H9 (cell line): ENCODE data around the gene DCUN1D2. TPM values are rescaled to one million over a fixed set of nuclear protein-coding genes. Genes with fewer than 3 reads are reported as not detected.

Experiments used
- DNase-seq: peaks from one replicate; pipeline ENCODE4 v3.0.0-alpha.2; 2017
- H2AFZ ChIP-seq: one replicate; pipeline ENCODE4 v1.6.1; 2013; ENCODE audit warnings: mild to moderate bottlenecking, low read length, control low read depth, moderate library complexity
- H2AK5ac ChIP-seq: 2 replicates; pipeline ENCODE4 v1.6.1; 2013; ENCODE audit warnings: low read length, control low read depth, mixed read lengths; ENCODE audit not compliant: insufficient read length
- H2BK120ac ChIP-seq: one replicate; pipeline ENCODE4 v1.6.1; 2013; ENCODE audit warnings: low read depth, mild to moderate bottlenecking, low read length, control low read depth, inconsistent platforms; ENCODE audit not compliant: poor library complexity, severe bottlenecking
- H2BK12ac ChIP-seq: 2 replicates; pipeline ENCODE4 v1.6.1; 2013; ENCODE audit warnings: low read length, control low read depth, mixed read lengths, low read depth; ENCODE audit not compliant: insufficient read length
- H2BK15ac ChIP-seq: 2 replicates; pipeline ENCODE4 v1.6.1; 2013; ENCODE audit warnings: low read depth, low read length, control low read depth
- H2BK20ac ChIP-seq: one replicate; pipeline ENCODE4 v1.6.1; 2013; ENCODE audit warnings: low read depth, mild to moderate bottlenecking, low read length, control low read depth, inconsistent platforms; ENCODE audit not compliant: poor library complexity, severe bottlenecking
- H2BK5ac ChIP-seq: 2 replicates; pipeline ENCODE4 v1.6.1; 2013; ENCODE audit warnings: low read length, control low read depth, mixed read lengths; ENCODE audit not compliant: insufficient read length
- H3K14ac ChIP-seq: 2 replicates; pipeline ENCODE4 v1.6.1; 2013; ENCODE audit warnings: low read length, control low read depth; ENCODE audit not compliant: insufficient read depth
- H3K18ac ChIP-seq: 2 replicates; pipeline ENCODE4 v1.6.1; 2013; ENCODE audit warnings: low read depth, mild to moderate bottlenecking, mixed read lengths, low read length, control low read depth; ENCODE audit not compliant: insufficient read length
- H3K23ac ChIP-seq: 2 replicates; pipeline ENCODE4 v1.6.1; 2013; ENCODE audit warnings: low read length, control low read depth, mixed read lengths, low read depth; ENCODE audit not compliant: insufficient read length
- H3K23me2 ChIP-seq: 2 replicates; pipeline ENCODE4 v1.6.1; 2013; ENCODE audit warnings: low read depth, mild to moderate bottlenecking, mixed read lengths, low read length, control low read depth; ENCODE audit not compliant: insufficient read length, poor library complexity, severe bottlenecking
- H3K27ac ChIP-seq: 2 replicates; pipeline ENCODE4 v1.5.1; 2013; ENCODE audit warnings: low read length, control low read depth, mixed read lengths, low read depth; ENCODE audit not compliant: insufficient read length
- H3K27me3 ChIP-seq: 2 replicates; pipeline ENCODE4 v1.6.1; 2013; ENCODE audit warnings: low read length, control low read depth, inconsistent platforms; ENCODE audit not compliant: insufficient read depth
- H3K4ac ChIP-seq: 2 replicates; pipeline ENCODE4 v1.6.1; 2013; ENCODE audit warnings: low read depth, mild to moderate bottlenecking, control low read depth, inconsistent platforms, low read length, moderate library complexity
- H3K4me1 ChIP-seq: 2 replicates; pipeline ENCODE4 v1.6.1; 2013; ENCODE audit warnings: low read length, control low read depth, inconsistent platforms; ENCODE audit not compliant: insufficient read depth
- H3K4me2 ChIP-seq: 2 replicates; pipeline ENCODE4 v1.6.1; 2013; ENCODE audit warnings: low read length, control low read depth, mixed read lengths; ENCODE audit not compliant: insufficient read length, insufficient read depth
- H3K56ac ChIP-seq: 2 replicates; pipeline ENCODE4 v1.6.1; 2013; ENCODE audit warnings: low read depth, mild to moderate bottlenecking, mixed read lengths, low read length, control low read depth; ENCODE audit not compliant: insufficient read length
- H3K79me1 ChIP-seq: 2 replicates; pipeline ENCODE4 v1.6.1; 2013; ENCODE audit warnings: low read depth, mild to moderate bottlenecking, moderate library complexity, low read length, control low read depth, inconsistent platforms; ENCODE audit not compliant: insufficient read depth, poor library complexity, severe bottlenecking
- H3K79me2 ChIP-seq: 2 replicates; pipeline ENCODE4 v1.6.1; 2013; ENCODE audit warnings: low read length, control low read depth, inconsistent platforms; ENCODE audit not compliant: insufficient read depth
- H3K9ac ChIP-seq: 2 replicates; pipeline ENCODE4 v1.6.1; 2013; ENCODE audit warnings: low read length, control low read depth, mixed read lengths; ENCODE audit not compliant: insufficient read length; ENCODE audit errors: extremely low read depth
- H3K9me3 ChIP-seq: one replicate; pipeline ENCODE4 v1.6.1; 2013; ENCODE audit warnings: low read depth, low read length, inconsistent platforms; ENCODE audit not compliant: control insufficient read depth
- H3T11ph ChIP-seq: one replicate; pipeline ENCODE4 v1.6.1; 2013; ENCODE audit warnings: mild to moderate bottlenecking, low read length, control low read depth, inconsistent platforms
- H4K20me1 ChIP-seq: one replicate; pipeline ENCODE4 v1.6.1; 2013; ENCODE audit not compliant: control insufficient read depth, insufficient read length, insufficient read depth
- H4K5ac ChIP-seq: 2 replicates; pipeline ENCODE4 v1.6.1; 2013; ENCODE audit warnings: low read depth, mild to moderate bottlenecking, mixed read lengths, low read length, control low read depth; ENCODE audit not compliant: insufficient read length
- H4K8ac ChIP-seq: replicated peaks from 2 replicates; pipeline ENCODE4 v1.6.1; 2013; ENCODE audit warnings: low read length, control low read depth, mixed read lengths, low read depth; ENCODE audit not compliant: insufficient read length
- H4K91ac ChIP-seq: 2 replicates; pipeline ENCODE4 v1.6.1; 2013; ENCODE audit warnings: low read depth, mild to moderate bottlenecking, moderate library complexity, mixed read lengths, low read length, control low read depth; ENCODE audit not compliant: insufficient read length
- H3K27ac Mint-ChIP-seq, 3 experiments: 2 replicates in 2 of 3; 3 replicates in 1 of 3; pipeline ENCODE4 v1.8.0; 2020 to 2021; ENCODE audit warnings: mixed read lengths in 3 of 3, mild to moderate bottlenecking in 1 of 3, moderate library complexity in 1 of 3
- H3K27me3 Mint-ChIP-seq: 2 replicates; pipeline ENCODE4 v1.8.0; 2021; ENCODE audit warnings: low read depth, mild to moderate bottlenecking, moderate library complexity, mixed read lengths
- H3K36me3 Mint-ChIP-seq, 3 experiments: 2 replicates in 2 of 3; 3 replicates in 1 of 3; pipeline ENCODE4 v1.8.0; 2020 to 2021; ENCODE audit warnings: low read depth in 3 of 3, mixed read lengths in 3 of 3; ENCODE audit not compliant: insufficient read depth in 1 of 3
- H3K4me1 Mint-ChIP-seq, 2 experiments: 2 replicates each; pipeline ENCODE4 v1.8.0; 2020; ENCODE audit warnings: mixed read lengths in 2 of 2
- H3K4me3 Mint-ChIP-seq, 2 experiments: 2 replicates in 1 of 2; 3 replicates in 1 of 2; pipeline ENCODE4 v1.8.0; 2020 to 2021; ENCODE audit warnings: mild to moderate bottlenecking in 2 of 2, mixed read lengths in 2 of 2, moderate library complexity in 1 of 2
- H3K9me3 Mint-ChIP-seq, 2 experiments: 2 replicates in 1 of 2; 3 replicates in 1 of 2; pipeline ENCODE4 v1.8.0; 2020; ENCODE audit warnings: mild to moderate bottlenecking in 2 of 2, mixed read lengths in 2 of 2, moderate library complexity in 1 of 2
- CTCF ChIP-seq: fragments of 200-600 bp; sonication (generic); conservative IDR thresholded peaks from 3 replicates; pipeline ENCODE4 v1.8.0; 2021; ENCODE audit warnings: antibody characterized with exemption, mild to moderate bottlenecking
- WGBS: extraction: QIAGEN DNeasy Blood & Tissue Kit; methylation state at CpG from one replicate; pipeline ENCODE4 v1.1.7; 2013; ENCODE audit warnings: missing lambda C conversion rate, low lambda C conversion rate, mixed read lengths; ENCODE audit not compliant: insufficient read length; ENCODE audit errors: extremely low coverage; 5-methylcytosine and 5-hydroxymethylcytosine counted together
- total RNA-seq: library from RNA; stranded (reverse); gene quantifications from 2 replicates; pipeline ENCODE4 v1.2.1, GENCODE V29; 2021

The DCUN1D2 gene
- total RNA-seq, 1 experiment from 2014 or later: 36.8 TPM

- Histone ChIP-seq H4K20me1 (no peaks in the 10 kb centered on the region), H2BK120ac (no peak overlapping the region), H2AFZ (no peak overlapping the region), H3K79me1 (no peaks in the 10 kb centered on the region), H2BK12ac (no peak overlapping the region), H2AK5ac (no peak overlapping the region), H3T11ph (no peak overlapping the region), H3K4me1 (no peaks in the 10 kb centered on the region), H4K91ac (no peak overlapping the region), H3K9me3 (no peaks in the 10 kb centered on the region), H3K23me2 (no peaks in the 10 kb centered on the region), H3K56ac (no peak overlapping the region), H3K23ac (no peak overlapping the region), H4K8ac (no peak overlapping the region), H3K27ac (no peak overlapping the region), H4K5ac (no peak overlapping the region), H3K27me3 (no peaks in the 10 kb centered on the region), H3K18ac (no peak overlapping the region), H3K9ac (no peak overlapping the region), H3K79me2 (no peaks in the 10 kb centered on the region), H2BK20ac (no peak overlapping the region), H3K4ac (no peak overlapping the region), H2BK15ac (no peak overlapping the region), H2BK5ac (no peak overlapping the region), H3K4me2 (no peak overlapping the region), H3K14ac (no peak overlapping the region)
- H3K27ac Mint-ChIP-seq: no peak overlapping the region
- no peaks in the 10 kb centered on the region for H3K9me3 Mint-ChIP-seq
- no peak overlapping the region for H3K4me3 Mint-ChIP-seq
- DNase-seq: no peak
- no CpG with 5 or more reads among the region's 12 CpGs for WGBS
- H3K4me1 Mint-ChIP-seq: peaks cover 4 to 5% of the 10 kb centered on the region in 2 experiments; a peak in 3 of 4 replicates
- peaks cover 31 to 76% (median 70%) of the 10 kb centered on the region in 3 experiments; a peak in 6 of 7 replicates for H3K36me3 Mint-ChIP-seq
- no peaks in the 10 kb centered on the region for H3K27me3 Mint-ChIP-seq
- TF ChIP-seq CTCF: no peak
Measured at GRCh38 chr13:113461022-113461751, 29.3 kb downstream of the DCUN1D2 start.
